ENCODE data around the gene SYNDIG1. TPM values are rescaled to one million over a fixed set of nuclear protein-coding genes. Genes with fewer than 3 reads are reported as not detected.

SYNDIG1 gene
- polyA plus RNA-seq, 1 experiment = not detected

DNA sequence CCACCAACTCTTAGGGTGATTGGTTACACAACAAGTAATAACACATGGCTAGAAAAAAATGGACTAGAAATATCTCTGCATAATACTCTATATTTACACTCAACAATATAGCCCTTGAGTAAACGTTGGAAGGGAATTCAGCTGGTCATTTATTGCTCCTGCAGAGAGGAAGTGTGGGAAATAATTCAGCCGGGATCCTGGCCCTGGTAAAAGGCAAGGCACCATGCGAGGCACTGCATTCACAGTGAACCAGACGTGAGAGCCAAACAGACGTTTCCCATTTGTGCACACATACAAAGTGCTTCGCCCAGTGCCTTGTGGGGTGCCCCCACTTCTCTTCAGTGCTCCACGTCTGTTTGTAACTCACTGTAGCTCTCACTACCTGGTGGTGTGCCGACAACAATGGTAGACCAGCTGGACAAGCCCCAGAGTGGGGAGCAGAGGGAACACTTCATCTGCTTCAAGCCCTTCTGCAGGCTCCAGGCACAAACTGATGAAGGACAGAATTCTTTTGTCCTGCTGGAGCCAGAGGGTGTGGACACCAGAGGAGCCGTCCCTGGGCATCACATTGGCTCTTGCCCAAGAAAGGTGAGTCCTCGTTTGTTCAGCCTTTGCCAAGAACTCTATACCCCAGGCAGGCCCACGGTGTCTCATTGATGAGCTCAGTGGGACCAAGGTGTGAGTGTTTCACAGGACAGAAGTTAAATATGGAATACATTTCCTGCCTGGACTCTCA is 18.8 kb downstream of the SYNDIG1 start:
- DNase-seq (ENCODE audit: low read depth, low spot score) = no peak
- Histone ChIP-seq H3K27ac (ENCODE audit: low read depth, low read length) (no peak overlapping the region), H3K27me3 (ENCODE audit: control insufficient read depth, insufficient read depth, low read length) (no peaks in the 10 kb centered on the region), H3K4me3 (ENCODE audit: low read depth, low read length) (no peak overlapping the region), H3K9me3 (ENCODE audit: control insufficient read depth, insufficient read depth, low read length) (no peaks in the 10 kb centered on the region)
- TF ChIP-seq, protein P1, sequence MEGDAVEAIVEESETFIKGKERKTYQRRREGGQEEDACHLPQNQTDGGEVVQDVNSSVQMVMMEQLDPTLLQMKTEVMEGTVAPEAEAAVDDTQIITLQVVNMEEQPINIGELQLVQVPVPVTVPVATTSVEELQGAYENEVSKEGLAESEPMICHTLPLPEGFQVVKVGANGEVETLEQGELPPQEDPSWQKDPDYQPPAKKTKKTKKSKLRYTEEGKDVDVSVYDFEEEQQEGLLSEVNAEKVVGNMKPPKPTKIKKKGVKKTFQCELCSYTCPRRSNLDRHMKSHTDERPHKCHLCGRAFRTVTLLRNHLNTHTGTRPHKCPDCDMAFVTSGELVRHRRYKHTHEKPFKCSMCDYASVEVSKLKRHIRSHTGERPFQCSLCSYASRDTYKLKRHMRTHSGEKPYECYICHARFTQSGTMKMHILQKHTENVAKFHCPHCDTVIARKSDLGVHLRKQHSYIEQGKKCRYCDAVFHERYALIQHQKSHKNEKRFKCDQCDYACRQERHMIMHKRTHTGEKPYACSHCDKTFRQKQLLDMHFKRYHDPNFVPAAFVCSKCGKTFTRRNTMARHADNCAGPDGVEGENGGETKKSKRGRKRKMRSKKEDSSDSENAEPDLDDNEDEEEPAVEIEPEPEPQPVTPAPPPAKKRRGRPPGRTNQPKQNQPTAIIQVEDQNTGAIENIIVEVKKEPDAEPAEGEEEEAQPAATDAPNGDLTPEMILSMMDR (IDR thresholded peaks at IDR 0.05; ENCODE audit: low read depth, low read length) = no peak
- ChIA-PET CTCF (no interaction called here), POLR2A (no interaction called here)

DNA sequence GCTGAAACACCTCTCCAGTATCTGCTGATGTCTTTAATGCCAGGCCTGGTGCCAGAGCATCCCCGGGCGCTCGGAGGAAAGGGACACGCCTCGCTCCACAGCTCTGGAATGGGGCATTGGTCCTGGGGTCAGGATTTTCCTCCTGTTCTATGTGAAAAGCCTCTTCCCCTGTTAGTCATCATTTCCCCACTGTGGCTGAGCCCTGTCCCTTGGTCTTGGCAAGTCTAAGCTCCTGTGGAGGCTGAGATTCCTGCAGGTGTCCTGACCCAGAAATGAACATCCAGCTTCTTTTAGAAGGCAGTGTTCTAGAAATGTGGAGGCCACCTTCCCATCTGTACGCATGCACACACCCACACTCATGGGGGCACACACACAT is 19.4 kb downstream of the SYNDIG1 start:
- H3K27ac ChIP-seq (ENCODE audit: low read depth, low read length) = no peak overlapping the region
- no peak for DNase-seq (ENCODE audit: low read depth, low spot score)
- no peak overlapping the region for H3K4me3 ChIP-seq (ENCODE audit: low read depth, low read length)
- no peaks in the 10 kb centered on the region; the same call in 1 of the 2 replicates for H3K9me3 ChIP-seq (ENCODE audit: control insufficient read depth, insufficient read depth, low read length)
- no peaks in the 10 kb centered on the region for H3K27me3 ChIP-seq (ENCODE audit: control insufficient read depth, insufficient read depth, low read length)
- TF ChIP-seq, protein P1 (IDR thresholded peaks at IDR 0.05; ENCODE audit: low read depth, low read length) = no peak
- ChIA-PET POLR2A (no interaction called here), CTCF (no interaction called here)

DNA sequence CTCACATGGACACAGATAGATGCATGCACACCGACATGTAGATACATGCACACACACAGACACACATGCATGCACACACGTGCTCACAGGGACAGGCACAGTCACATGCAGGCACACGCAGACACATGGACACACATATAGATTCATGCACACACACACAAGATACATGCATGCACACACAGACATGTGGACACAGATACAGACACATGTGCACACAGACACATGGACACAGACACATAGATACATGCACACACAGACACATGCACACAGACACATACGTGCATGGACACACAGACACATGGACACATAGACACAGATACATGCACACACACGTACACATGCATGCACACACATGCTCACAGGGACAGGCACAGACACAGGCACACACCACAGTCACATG is 19.8 kb downstream of the SYNDIG1 start:
- Histone ChIP-seq H3K27me3 (ENCODE audit: control insufficient read depth, insufficient read depth, low read length) (no peaks in the 10 kb centered on the region), H3K4me3 (ENCODE audit: low read depth, low read length) (no peak overlapping the region), H3K9me3 (ENCODE audit: control insufficient read depth, insufficient read depth, low read length) (no peaks in the 10 kb centered on the region; the same call in 1 of the 2 replicates), H3K27ac (ENCODE audit: low read depth, low read length) (no peak overlapping the region)
- ChIA-PET CTCF (no interaction called here), POLR2A (no interaction called here)
- DNase-seq (ENCODE audit: low read depth, low spot score) = no peak
- TF ChIP-seq, protein P1 (IDR thresholded peaks at IDR 0.05; ENCODE audit: low read depth, low read length) = no peak

DNA sequence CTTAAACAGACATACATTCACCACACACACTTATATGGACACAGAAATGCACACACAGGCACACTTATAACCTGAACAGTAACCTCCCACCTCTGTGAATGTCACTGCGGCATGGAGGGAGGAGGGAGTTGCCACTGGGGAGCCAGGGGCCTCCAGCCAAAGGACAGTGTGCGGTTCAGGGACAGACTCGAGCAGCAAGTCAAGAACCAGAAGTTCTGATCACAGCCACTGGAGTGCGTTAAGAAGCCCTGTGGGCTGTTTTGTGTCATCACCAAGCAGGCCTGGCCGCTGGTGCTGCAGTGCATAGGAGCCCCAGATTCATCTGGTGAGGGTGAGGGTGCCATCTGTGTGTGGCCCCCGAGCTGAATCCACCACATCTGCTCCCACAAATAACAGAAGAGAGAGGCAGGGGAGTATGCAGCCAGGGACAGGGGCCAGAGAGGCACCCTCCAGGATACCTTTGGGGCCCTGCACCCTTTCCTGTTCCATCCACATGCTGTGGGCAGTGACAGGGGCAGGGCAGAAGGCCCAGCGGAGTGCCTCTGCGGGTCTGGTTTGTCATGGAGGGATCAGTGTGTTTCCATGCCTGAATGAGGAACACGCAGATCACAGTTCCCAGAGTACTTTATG is 20.3 kb downstream of the SYNDIG1 start:
- TF ChIP-seq, protein P1 (IDR thresholded peaks at IDR 0.05; ENCODE audit: low read depth, low read length) = no peak
- Histone ChIP-seq H3K27me3 (ENCODE audit: control insufficient read depth, insufficient read depth, low read length) (no peaks in the 10 kb centered on the region), H3K27ac (ENCODE audit: low read depth, low read length) (no peak overlapping the region), H3K4me3 (ENCODE audit: low read depth, low read length) (no peak overlapping the region), H3K9me3 (ENCODE audit: control insufficient read depth, insufficient read depth, low read length) (no peaks in the 10 kb centered on the region; the same call in 1 of the 2 replicates)
- ChIA-PET CTCF (no interaction called here), POLR2A (no interaction called here)
- no peak for DNase-seq (ENCODE audit: low read depth, low spot score)

DNA sequence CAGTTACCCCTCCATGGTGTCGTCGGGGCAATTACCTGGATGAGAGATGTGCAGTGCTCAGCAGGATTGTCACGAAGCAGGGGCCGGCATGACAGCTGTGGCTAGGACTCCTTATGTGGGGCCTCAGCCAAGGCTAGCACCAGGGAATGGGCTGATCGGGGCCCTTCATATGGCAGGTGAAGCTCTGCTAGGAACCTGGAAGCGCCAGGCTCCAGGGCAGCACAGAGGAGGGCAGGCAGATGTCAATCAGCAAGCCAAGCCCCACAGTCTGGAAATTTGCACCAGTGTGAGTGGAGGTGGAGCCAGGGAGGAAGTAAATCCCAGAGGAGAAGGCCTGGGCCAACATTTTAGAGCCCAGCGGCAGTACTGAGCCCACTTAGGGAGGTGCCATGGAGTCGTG is 21.2 kb downstream of the SYNDIG1 start:
- H3K4me3 ChIP-seq (ENCODE audit: low read depth, low read length) = no peak overlapping the region
- POLR2A ChIA-PET = no interaction called here
- no peaks in the 10 kb centered on the region; the same call in 1 of the 2 replicates for H3K9me3 ChIP-seq (ENCODE audit: control insufficient read depth, insufficient read depth, low read length)
- no peak overlapping the region for H3K27ac ChIP-seq (ENCODE audit: low read depth, low read length)
- H3K27me3 ChIP-seq (ENCODE audit: control insufficient read depth, insufficient read depth, low read length) = no peaks in the 10 kb centered on the region
- TF ChIP-seq, protein P1 (IDR thresholded peaks at IDR 0.05; ENCODE audit: low read depth, low read length) = no peak
- CTCF ChIA-PET = no interaction called here
- DNase-seq (ENCODE audit: low read depth, low spot score) = no peak

Measured in AG04450 (cell line).